Caco-2 (cell line): ENCODE results near the gene NKX2-4. TPM values are rescaled to one million over a fixed set of nuclear protein-coding genes. Genes with fewer than 3 reads are reported as not detected.
A peak's percentile ranks its signal among the peaks of the same experiment; 100 is the strongest.

ENCODE experiments used
- BruUV-seq: library from RNA; stranded (reverse); fragments of 400-500 nt; replicated peaks from 2 replicates; lab custom pipeline; 2021; lab: Mats Ljungman, UMichigan
- CTCF ChIA-PET: fragments of 300-600 bp; sonication (Branson Sonifier 250); formaldehyde crosslinking; loops from one replicate; lab custom pipeline; 2022; ENCODE audit warnings: antibody characterized with exemption; lab: Charles Lee
- POLR2A ChIA-PET: fragments of 300-600 bp; sonication (Branson Sonifier 250); formaldehyde crosslinking; loops from one replicate; lab custom pipeline; 2022; ENCODE audit warnings: antibody characterized with exemption; lab: Charles Lee
- DNase-seq, 2 experiments: peaks; one replicate each; pipeline versions ENCODE4 v3.0.0 to v3.0.0-alpha.2; 2020 to 2022
- H3K27me3 ChIP-seq: replicated peaks from 2 replicates; pipeline ENCODE4 v1.6.0; 2011; ENCODE audit warnings: low read length; ENCODE audit not compliant: control insufficient read depth, insufficient read depth
- H3K36me3 ChIP-seq: 2 replicates; pipeline ENCODE4 v1.5.1; 2011; ENCODE audit warnings: low read length; ENCODE audit not compliant: control insufficient read depth, insufficient read depth
- H3K4me1 ChIP-seq: fragments of 250-450 bp; sonication (Bioruptor Pico); 2 replicates; pipeline ENCODE4 v1.5.1; 2020; ENCODE audit warnings: mild to moderate bottlenecking
- H3K4me3 ChIP-seq: 2 replicates; pipeline ENCODE4 v1.5.1; 2011; ENCODE audit warnings: low read depth, mild to moderate bottlenecking, control low read depth, low read length
- H3K9me3 ChIP-seq: fragments of 250-450 bp; sonication (Bioruptor Pico); 2 replicates; pipeline ENCODE4 v1.5.1; 2020; ENCODE audit warnings: mild to moderate bottlenecking, moderate library complexity
- H3K27ac Mint-ChIP-seq: one replicate; pipeline ENCODE4 v1.8.0; 2022; ENCODE audit warnings: mixed read lengths; ENCODE audit not compliant: unreplicated experiment
- H3K27me3 Mint-ChIP-seq: one replicate; pipeline ENCODE4 v1.8.0; 2022; ENCODE audit warnings: mixed read lengths; ENCODE audit not compliant: insufficient read depth, unreplicated experiment
- H3K36me3 Mint-ChIP-seq: one replicate; pipeline ENCODE4 v1.8.0; 2022; ENCODE audit warnings: mild to moderate bottlenecking, mixed read lengths; ENCODE audit not compliant: insufficient read depth, unreplicated experiment
- H3K4me1 Mint-ChIP-seq: one replicate; pipeline ENCODE4 v1.8.0; 2022; ENCODE audit warnings: low read depth, mixed read lengths; ENCODE audit not compliant: unreplicated experiment
- H3K4me3 Mint-ChIP-seq: one replicate; pipeline ENCODE4 v1.8.0; 2022; ENCODE audit warnings: mild to moderate bottlenecking, moderate library complexity, mixed read lengths; ENCODE audit not compliant: unreplicated experiment
- H3K9me3 Mint-ChIP-seq: one replicate; pipeline ENCODE4 v1.8.0; 2022; ENCODE audit warnings: mixed read lengths; ENCODE audit not compliant: unreplicated experiment
- intact Hi-C: fragments of 100-400 bp; cut with micrococcal nuclease; formaldehyde crosslinking; loops from one replicate; pipeline ENCODE4 v1.10.0; 2022; ENCODE audit not compliant: unreplicated experiment
- total RNA-seq: library from RNA; stranded (reverse); gene quantifications from 2 replicates; pipeline ENCODE4 v1.2.3, GENCODE V29; 2022
- TF ChIP-seq, protein P1 (sequence below), 2 experiments: fragments of 200-600 bp in 1 of 2; IDR thresholded peaks; 1 replicate in 1 of 2; 2 replicates in 1 of 2; pipeline versions ENCODE4 v1.5.1 to v1.8.0; 2011 to 2022; ENCODE audit warnings: antibody characterized with exemption in 1 of 2, control low read depth in 1 of 2, inconsistent platforms in 1 of 2, low read depth in 1 of 2, low read length in 1 of 2, mild to moderate bottlenecking in 1 of 2, moderate library complexity in 1 of 2; ENCODE audit not compliant: insufficient read depth in 1 of 2, severe bottlenecking in 1 of 2, unreplicated experiment in 1 of 2

Gene NKX2-4
- total RNA-seq, 1 experiment from 2014 or later, result not detected

DNA sequence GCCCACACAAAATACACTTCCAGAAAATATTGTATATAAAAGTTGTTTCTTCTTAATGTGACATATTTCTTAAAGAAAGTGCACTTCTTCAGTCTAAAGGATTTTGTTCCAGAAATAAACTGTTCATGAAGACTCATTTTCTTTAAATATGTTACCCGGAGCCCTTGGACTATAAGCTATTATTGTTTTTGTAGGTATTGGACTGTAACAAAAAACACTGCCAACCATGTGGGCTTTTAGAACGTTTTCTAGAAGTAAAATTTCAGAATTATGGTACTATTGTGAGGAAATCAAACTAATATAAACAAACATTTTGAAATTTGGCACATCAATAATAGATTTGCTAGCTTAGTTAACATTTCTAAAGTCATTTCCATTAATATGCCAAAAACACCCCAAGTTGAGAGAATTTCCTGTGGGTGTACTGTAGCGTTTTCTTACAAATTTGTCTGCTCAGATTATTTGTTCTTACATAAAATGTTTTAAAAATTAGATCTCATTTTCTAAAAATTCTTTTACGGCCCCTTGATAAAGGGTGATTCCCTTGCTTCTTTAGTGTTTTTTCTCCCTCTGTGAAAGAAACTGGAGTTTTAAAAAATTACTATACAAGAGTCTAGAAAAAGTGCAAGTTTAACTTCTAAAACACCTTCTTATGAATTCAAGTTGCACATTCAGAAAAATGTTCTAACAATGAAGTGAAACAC lies 3.4 kb downstream of the NKX2-4 start:
- no peak for DNase-seq
- BruUV-seq, result no TSS peak
- H3K27ac Mint-ChIP-seq, result no peak overlapping the region
- POLR2A ChIA-PET, result no interaction called here
- TF ChIP-seq, protein P1, sequence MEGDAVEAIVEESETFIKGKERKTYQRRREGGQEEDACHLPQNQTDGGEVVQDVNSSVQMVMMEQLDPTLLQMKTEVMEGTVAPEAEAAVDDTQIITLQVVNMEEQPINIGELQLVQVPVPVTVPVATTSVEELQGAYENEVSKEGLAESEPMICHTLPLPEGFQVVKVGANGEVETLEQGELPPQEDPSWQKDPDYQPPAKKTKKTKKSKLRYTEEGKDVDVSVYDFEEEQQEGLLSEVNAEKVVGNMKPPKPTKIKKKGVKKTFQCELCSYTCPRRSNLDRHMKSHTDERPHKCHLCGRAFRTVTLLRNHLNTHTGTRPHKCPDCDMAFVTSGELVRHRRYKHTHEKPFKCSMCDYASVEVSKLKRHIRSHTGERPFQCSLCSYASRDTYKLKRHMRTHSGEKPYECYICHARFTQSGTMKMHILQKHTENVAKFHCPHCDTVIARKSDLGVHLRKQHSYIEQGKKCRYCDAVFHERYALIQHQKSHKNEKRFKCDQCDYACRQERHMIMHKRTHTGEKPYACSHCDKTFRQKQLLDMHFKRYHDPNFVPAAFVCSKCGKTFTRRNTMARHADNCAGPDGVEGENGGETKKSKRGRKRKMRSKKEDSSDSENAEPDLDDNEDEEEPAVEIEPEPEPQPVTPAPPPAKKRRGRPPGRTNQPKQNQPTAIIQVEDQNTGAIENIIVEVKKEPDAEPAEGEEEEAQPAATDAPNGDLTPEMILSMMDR (IDR thresholded peaks at IDR 0.05; ENCODE audit: insufficient read depth in 1 of 2, low read depth in 1 of 2, low read length in 1 of 2, severe bottlenecking in 1 of 2, unreplicated experiment in 1 of 2), result no peak
- H3K4me1 Mint-ChIP-seq, result no peaks in the 10 kb centered on the region
- Histone ChIP-seq H3K9me3 (no peaks in the 10 kb centered on the region), H3K4me3 (no peak overlapping the region), H3K4me1 (no peaks in the 10 kb centered on the region), H3K36me3 (no peaks in the 10 kb centered on the region), H3K27me3 (no peaks in the 10 kb centered on the region)
- intact Hi-C loops, result no loop called here
- H3K27me3 Mint-ChIP-seq, result no peaks in the 10 kb centered on the region
- peaks cover 31% of the 10 kb centered on the region for H3K36me3 Mint-ChIP-seq
- H3K9me3 Mint-ChIP-seq, result no peaks in the 10 kb centered on the region
- CTCF ChIA-PET, result no interaction called here
- H3K4me3 Mint-ChIP-seq, result no peak overlapping the region

- no peak overlapping the region for H3K4me3 ChIP-seq
- no peaks in the 10 kb centered on the region for H3K9me3 ChIP-seq
- no peaks in the 10 kb centered on the region for H3K4me1 Mint-ChIP-seq
- H3K4me1 ChIP-seq, result no peaks in the 10 kb centered on the region
- TF ChIP-seq, protein P1 (IDR thresholded peaks at IDR 0.05; ENCODE audit: insufficient read depth in 1 of 2, low read depth in 1 of 2, low read length in 1 of 2, severe bottlenecking in 1 of 2, unreplicated experiment in 1 of 2), result no peak
- no peak for DNase-seq
- peaks cover 31% of the 10 kb centered on the region for H3K36me3 Mint-ChIP-seq
- ChIA-PET POLR2A (no interaction called here), CTCF (no interaction called here)
- no peak overlapping the region for H3K4me3 Mint-ChIP-seq
- no peaks in the 10 kb centered on the region for H3K27me3 Mint-ChIP-seq
- BruUV-seq, result TSS peak; percentile 16
- H3K27ac Mint-ChIP-seq, result no peak overlapping the region
- H3K27me3 ChIP-seq, result no peaks in the 10 kb centered on the region
- no peaks in the 10 kb centered on the region for H3K9me3 Mint-ChIP-seq
- intact Hi-C loops, result no loop called here
- no peaks in the 10 kb centered on the region for H3K36me3 ChIP-seq
Measured at GRCh38 chr20:21393166-21393565, 4.2 kb downstream of the NKX2-4 start.

GRCh38 chr20:21391972-21392352 lies 5.4 kb downstream of the NKX2-4 start:
- H3K27me3 ChIP-seq, result no peaks in the 10 kb centered on the region
- POLR2A ChIA-PET, result no interaction called here
- DNase-seq, result no peak
- no peaks in the 10 kb centered on the region for H3K4me1 ChIP-seq
- H3K4me3 Mint-ChIP-seq, result no peak overlapping the region
- no peaks in the 10 kb centered on the region for H3K9me3 ChIP-seq
- H3K27ac Mint-ChIP-seq, result no peak overlapping the region
- BruUV-seq, result no TSS peak
- no peaks in the 10 kb centered on the region for H3K9me3 Mint-ChIP-seq
- 0 out of 2 replicates have a peak, but pooled peaks cover under 1% of the 10 kb centered on the region for H3K36me3 ChIP-seq
- intact Hi-C loops, result no loop called here
- no peaks in the 10 kb centered on the region for H3K4me1 Mint-ChIP-seq
- H3K4me3 ChIP-seq, result no peak overlapping the region
- H3K27me3 Mint-ChIP-seq, result no peaks in the 10 kb centered on the region
- TF ChIP-seq, protein P1 (IDR thresholded peaks at IDR 0.05; ENCODE audit: insufficient read depth in 1 of 2, low read depth in 1 of 2, low read length in 1 of 2, severe bottlenecking in 1 of 2, unreplicated experiment in 1 of 2), result no peak
- CTCF ChIA-PET, result no interaction called here
- peaks cover 41% of the 10 kb centered on the region for H3K36me3 Mint-ChIP-seq
